H1 (cell line): ENCODE measurements around the gene ANKFY1. TPM values are rescaled to one million over a fixed set of nuclear protein-coding genes. Genes with fewer than 3 reads are reported as not detected.

ENCODE experiments used
- CBX5 ChIP-seq: fragments of 300-800, 300-1000 bp; sonication (generic); IDR thresholded peaks from 2 replicates; pipeline ENCODE4 v1.7.1; 2016; ENCODE audit warnings: antibody characterized with exemption, low read length, low read depth
- CEBPB ChIP-seq: IDR thresholded peaks from 2 replicates; pipeline ENCODE4 v1.6.1; 2012; ENCODE audit warnings: low read depth, low read length
- CTBP2 ChIP-seq: IDR thresholded peaks from 2 replicates; pipeline ENCODE4 v1.7.0; 2011; ENCODE audit warnings: borderline replicate concordance, mild to moderate bottlenecking, moderate library complexity, mixed read lengths, low read length; ENCODE audit not compliant: insufficient read depth, insufficient read length
- EGR1 ChIP-seq: IDR thresholded peaks from 2 replicates; pipeline ENCODE4 v1.6.1; 2011; ENCODE audit warnings: low read depth, low read length, borderline replicate concordance
- GABPA ChIP-seq: IDR thresholded peaks from 2 replicates; pipeline ENCODE4 v1.6.1; 2011; ENCODE audit warnings: mild to moderate bottlenecking, low read length, moderate library complexity, borderline replicate concordance; ENCODE audit not compliant: insufficient read depth
- NANOG ChIP-seq: IDR thresholded peaks from 2 replicates; pipeline ENCODE4 v1.6.1; 2011; ENCODE audit warnings: low read length, low read depth, mild to moderate bottlenecking, inconsistent platforms; ENCODE audit not compliant: insufficient read depth, poor library complexity, severe bottlenecking
- NRF1 ChIP-seq: IDR thresholded peaks from 2 replicates; pipeline ENCODE4 v1.6.1; 2011; ENCODE audit warnings: mild to moderate bottlenecking, low read depth, low read length, improper control_type of control experiment
- POLR2AphosphoS5 ChIP-seq: IDR thresholded peaks from 2 replicates; pipeline ENCODE4 v1.6.1; 2011; ENCODE audit warnings: low read depth, low read length
- RBBP5 ChIP-seq: IDR thresholded peaks from 2 replicates; pipeline ENCODE4 v1.7.1; 2012; ENCODE audit warnings: low read depth, mild to moderate bottlenecking, inconsistent platforms, low read length, moderate library complexity, borderline replicate concordance
- RFX5 ChIP-seq: IDR thresholded peaks from 2 replicates; pipeline ENCODE4 v1.6.1; 2011; ENCODE audit warnings: low read depth, low read length, improper control_type of control experiment, borderline replicate concordance
- SIN3A ChIP-seq, 2 experiments: IDR thresholded peaks in 1 of 2; conservative IDR thresholded peaks in 1 of 2; 2 replicates each; pipeline ENCODE4 v1.6.1; 2011 to 2012; ENCODE audit warnings: low read length in 2 of 2, improper control_type of control experiment in 1 of 2, low read depth in 1 of 2, mild to moderate bottlenecking in 1 of 2
- SIX5 ChIP-seq: IDR thresholded peaks from 2 replicates; pipeline ENCODE4 v1.6.1; 2011; ENCODE audit warnings: mild to moderate bottlenecking, low read depth, low read length
- SP1 ChIP-seq: IDR thresholded peaks from 2 replicates; pipeline ENCODE4 v1.6.1; 2011; ENCODE audit warnings: low read depth, low read length
- SP2 ChIP-seq: IDR thresholded peaks from 2 replicates; pipeline ENCODE4 v1.6.1; 2012; ENCODE audit warnings: mild to moderate bottlenecking, low read length, inconsistent platforms
- TAF7 ChIP-seq: optimal IDR thresholded peaks from 2 replicates; pipeline ENCODE3; 2011; ENCODE audit warnings: low read depth, mild to moderate bottlenecking, inconsistent platforms, low read length, moderate library complexity, borderline replicate concordance
- TCF12 ChIP-seq: IDR thresholded peaks from 2 replicates; pipeline ENCODE4 v1.6.1; 2011; ENCODE audit warnings: low read depth, mild to moderate bottlenecking, low read length
- polyA plus RNA-seq, 7 experiments: library from polyadenylated mRNA; depleted of rRNA in 3 of 7; stranded (reverse) in 5 of 7; unstranded in 2 of 7; fragments of >200 nt in 5 of 7; fragments of 200-250 nt in 2 of 7; gene quantifications; 1 replicate in 5 of 7; 2 replicates in 1 of 7; 4 replicates in 1 of 7; pipeline versions ENCODE4 v1.2.1 to v1.2.3, GENCODE V29; 2011 to 2013; ENCODE audit warnings: missing spikeins in 2 of 7, mixed read lengths in 2 of 7
- total RNA-seq: library from RNA; stranded (reverse); fragmentation: NEBNext Ultra II Directional; extraction: Animal tissue kit (Norgen Biotek cat#: 25700); gene quantifications from 2 replicates; pipeline ENCODE4 v1.2.1, GENCODE V29; 2021
- TF ChIP-seq, protein P1 (sequence below), 3 experiments: IDR thresholded peaks; 1 replicate in 2 of 3; 2 replicates in 1 of 3; pipeline versions ENCODE4 v1.5.1 to v1.6.1; 2011; ENCODE audit warnings: low read length in 3 of 3, mild to moderate bottlenecking in 3 of 3, inconsistent platforms in 2 of 3, low read depth in 1 of 3, moderate library complexity in 1 of 3; ENCODE audit not compliant: insufficient read depth in 1 of 3; ENCODE audit errors: control extremely low read depth in 1 of 3
- TF ChIP-seq, protein P2 (sequence below): IDR thresholded peaks from 2 replicates; pipeline ENCODE4 v1.6.1; 2011; ENCODE audit warnings: low read length, improper control_type of control experiment

ANKFY1 gene
- total and polyA plus RNA-seq, 2 of the 8 experiments (the other 6 are each of a cell fraction or from before 2014, with no cell fraction given), result 28.3 to 45.3 TPM

DNA sequence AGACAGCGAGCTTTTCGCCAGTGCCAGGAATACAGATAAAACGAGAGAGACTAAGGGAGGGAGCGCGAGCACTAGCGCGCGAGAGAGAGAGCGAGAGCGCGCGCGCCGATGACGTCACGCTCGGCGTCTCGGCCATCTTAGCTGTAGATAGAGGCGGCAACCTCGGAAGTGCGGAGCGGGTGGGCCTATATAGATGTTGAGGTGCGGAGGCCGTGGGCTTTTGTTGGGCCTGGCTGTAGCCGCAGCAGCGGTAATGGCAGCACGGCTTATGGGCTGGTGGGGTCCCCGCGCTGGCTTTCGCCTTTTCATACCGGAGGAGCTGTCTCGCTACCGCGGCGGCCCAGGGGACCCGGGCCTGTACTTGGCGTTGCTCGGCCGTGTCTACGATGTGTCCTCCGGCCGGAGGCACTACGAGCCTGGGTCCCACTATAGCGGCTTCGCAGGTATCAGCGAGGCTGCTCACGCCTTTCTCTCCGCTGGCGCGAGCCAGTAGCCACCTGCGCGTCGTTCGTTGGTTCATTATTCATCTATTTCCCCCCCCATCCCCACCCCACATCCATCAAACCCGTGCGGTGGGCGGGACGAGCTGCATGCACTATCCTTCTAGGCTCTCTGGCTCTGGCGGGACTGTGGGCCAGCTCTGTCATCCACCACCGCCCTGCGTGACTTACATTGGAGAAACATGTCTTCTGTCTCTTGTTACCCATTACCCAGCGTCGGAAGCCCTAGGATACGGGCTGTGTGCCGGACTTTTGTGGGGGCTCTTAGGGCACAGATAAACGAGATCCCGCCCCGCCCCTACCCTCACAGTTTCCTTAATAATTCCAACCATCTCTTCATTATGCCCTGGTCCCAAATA is 120.0 kb downstream of the ANKFY1 start (continued):
- TF ChIP-seq TCF12, result no peak
- no peak for TF ChIP-seq SP1
- TF ChIP-seq CEBPB, result no peak
- TF ChIP-seq NANOG, result no peak
- no peak for TF ChIP-seq EGR1
- TF ChIP-seq GABPA, result no peak
- TF ChIP-seq RBBP5, result peak; percentile 82
- 0 out of 4 replicates have a peak, but pooled peaks of 1 of the 2 experiments have one; percentile 41 for TF ChIP-seq SIN3A (conservative IDR thresholded peaks at IDR 0.05 in 1 of 2, IDR thresholded peaks at IDR 0.05 in 1 of 2; ENCODE audit: low read depth in 1 of 2, low read length in 2 of 2)
- TF ChIP-seq NRF1, result no peak
- TF ChIP-seq, protein P1, sequence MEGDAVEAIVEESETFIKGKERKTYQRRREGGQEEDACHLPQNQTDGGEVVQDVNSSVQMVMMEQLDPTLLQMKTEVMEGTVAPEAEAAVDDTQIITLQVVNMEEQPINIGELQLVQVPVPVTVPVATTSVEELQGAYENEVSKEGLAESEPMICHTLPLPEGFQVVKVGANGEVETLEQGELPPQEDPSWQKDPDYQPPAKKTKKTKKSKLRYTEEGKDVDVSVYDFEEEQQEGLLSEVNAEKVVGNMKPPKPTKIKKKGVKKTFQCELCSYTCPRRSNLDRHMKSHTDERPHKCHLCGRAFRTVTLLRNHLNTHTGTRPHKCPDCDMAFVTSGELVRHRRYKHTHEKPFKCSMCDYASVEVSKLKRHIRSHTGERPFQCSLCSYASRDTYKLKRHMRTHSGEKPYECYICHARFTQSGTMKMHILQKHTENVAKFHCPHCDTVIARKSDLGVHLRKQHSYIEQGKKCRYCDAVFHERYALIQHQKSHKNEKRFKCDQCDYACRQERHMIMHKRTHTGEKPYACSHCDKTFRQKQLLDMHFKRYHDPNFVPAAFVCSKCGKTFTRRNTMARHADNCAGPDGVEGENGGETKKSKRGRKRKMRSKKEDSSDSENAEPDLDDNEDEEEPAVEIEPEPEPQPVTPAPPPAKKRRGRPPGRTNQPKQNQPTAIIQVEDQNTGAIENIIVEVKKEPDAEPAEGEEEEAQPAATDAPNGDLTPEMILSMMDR (IDR thresholded peaks at IDR 0.05; ENCODE audit: control extremely low read depth in 1 of 3, insufficient read depth in 1 of 3, low read depth in 1 of 3, low read length in 3 of 3), result no peak
- no peak for TF ChIP-seq CTBP2
- TF ChIP-seq CBX5, result no peak
- peak; percentile 97 for TF ChIP-seq POLR2AphosphoS5
- no peak for TF ChIP-seq RFX5
- TF ChIP-seq SP2, result no peak
- no peak for TF ChIP-seq TAF7
- no peak; the same call in 1 of the 2 replicates for TF ChIP-seq SIX5
- TF ChIP-seq, protein P2, sequence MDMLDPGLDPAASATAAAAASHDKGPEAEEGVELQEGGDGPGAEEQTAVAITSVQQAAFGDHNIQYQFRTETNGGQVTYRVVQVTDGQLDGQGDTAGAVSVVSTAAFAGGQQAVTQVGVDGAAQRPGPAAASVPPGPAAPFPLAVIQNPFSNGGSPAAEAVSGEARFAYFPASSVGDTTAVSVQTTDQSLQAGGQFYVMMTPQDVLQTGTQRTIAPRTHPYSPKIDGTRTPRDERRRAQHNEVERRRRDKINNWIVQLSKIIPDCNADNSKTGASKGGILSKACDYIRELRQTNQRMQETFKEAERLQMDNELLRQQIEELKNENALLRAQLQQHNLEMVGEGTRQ, result no peak; the same call in 1 of the 2 replicates
